ENCODE data around the gene USP12.

DNA sequence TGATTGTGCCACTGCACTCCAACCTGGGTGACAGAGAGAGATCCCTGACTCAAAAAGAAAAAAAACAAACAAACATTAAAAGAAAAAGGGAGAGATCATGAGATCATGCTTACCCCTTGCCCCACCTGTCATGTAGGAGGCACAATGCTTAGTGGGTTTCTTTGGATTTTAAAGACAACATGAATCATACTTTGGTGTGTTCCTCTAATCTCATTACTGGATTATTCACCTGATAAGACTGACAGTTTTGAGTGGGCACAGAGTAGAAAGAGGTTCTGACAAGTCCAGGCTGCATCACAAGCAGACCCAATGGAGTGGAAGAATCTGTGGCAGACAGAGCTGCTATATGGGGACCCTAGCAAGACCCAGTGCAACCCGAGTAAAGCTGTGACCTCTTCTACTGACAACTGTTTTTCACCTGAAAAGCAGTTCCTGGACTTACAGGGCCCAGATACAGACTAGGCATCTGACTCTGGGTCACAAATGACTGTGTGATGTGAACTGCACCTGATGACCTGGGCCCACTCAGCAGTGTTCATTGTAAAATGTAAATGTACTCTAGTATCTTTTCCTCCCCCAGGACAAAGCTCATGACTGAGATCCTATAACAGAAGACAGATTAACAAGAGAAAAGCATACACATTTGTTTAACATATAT, 28.9 kb upstream of the USP12 start:
- TF ChIP-seq, protein P1, sequence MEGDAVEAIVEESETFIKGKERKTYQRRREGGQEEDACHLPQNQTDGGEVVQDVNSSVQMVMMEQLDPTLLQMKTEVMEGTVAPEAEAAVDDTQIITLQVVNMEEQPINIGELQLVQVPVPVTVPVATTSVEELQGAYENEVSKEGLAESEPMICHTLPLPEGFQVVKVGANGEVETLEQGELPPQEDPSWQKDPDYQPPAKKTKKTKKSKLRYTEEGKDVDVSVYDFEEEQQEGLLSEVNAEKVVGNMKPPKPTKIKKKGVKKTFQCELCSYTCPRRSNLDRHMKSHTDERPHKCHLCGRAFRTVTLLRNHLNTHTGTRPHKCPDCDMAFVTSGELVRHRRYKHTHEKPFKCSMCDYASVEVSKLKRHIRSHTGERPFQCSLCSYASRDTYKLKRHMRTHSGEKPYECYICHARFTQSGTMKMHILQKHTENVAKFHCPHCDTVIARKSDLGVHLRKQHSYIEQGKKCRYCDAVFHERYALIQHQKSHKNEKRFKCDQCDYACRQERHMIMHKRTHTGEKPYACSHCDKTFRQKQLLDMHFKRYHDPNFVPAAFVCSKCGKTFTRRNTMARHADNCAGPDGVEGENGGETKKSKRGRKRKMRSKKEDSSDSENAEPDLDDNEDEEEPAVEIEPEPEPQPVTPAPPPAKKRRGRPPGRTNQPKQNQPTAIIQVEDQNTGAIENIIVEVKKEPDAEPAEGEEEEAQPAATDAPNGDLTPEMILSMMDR (IDR thresholded peaks at IDR 0.05), result no peak
- TF ChIP-seq EP300 (IDR thresholded peaks at IDR 0.05; ENCODE audit: low read depth), result no peak
- no peak for TF ChIP-seq POLR2A (IDR thresholded peaks at IDR 0.05)
- no peak for TF ChIP-seq POLR2AphosphoS5 (IDR thresholded peaks at IDR 0.05)
